Hematopoietic multipotent progenitor cell treated with erythropoietin and hydrocortisone succinate and interleukin-3 and kit ligand, for 15 days (in vitro differentiated cells): ENCODE measurements around the gene BRCC3.

Experiments used
- DNase-seq: peaks from one replicate; pipeline ENCODE4 v3.0.0-alpha.2; 2015; ENCODE audit warnings: low spot score

BRCC3 gene

DNA sequence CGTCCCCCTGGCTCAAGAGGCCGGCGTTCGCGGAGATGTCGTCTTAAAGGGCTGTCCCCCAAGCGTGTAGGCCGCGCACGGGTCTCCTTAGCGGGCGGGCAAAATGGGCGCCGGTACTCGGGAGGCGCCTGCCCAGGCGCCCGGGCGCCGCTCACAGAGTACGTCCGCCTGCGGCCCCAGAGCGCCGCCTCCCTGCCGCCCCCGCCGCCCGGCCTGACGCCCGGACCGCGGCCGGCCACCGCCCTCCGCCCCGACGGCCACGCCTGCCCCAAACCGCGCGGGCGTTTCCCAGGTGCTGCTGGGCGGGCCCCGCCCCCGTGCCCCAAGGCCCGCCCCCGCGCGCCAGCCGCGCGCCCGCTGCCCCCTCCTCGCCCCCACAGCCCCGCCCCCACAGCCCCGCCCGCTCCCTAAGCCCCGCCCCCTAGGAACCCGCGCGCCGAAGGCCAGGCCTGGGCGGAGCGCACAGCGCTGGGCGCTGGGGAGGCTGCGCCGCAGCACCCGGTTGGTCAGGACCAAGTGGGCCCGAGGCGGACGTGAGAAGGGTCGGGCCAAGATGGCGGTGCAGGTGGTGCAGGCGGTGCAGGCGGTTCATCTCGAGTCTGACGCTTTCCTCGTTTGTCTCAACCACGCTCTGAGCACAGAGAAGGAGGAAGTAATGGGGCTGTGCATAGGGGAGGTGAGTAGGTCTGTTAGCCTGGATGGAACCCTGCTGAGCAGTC is at the start of gene BRCC3, which contains the start of the genes CMC4 and MTCP1:
Gene BRCC3, plus strand, starts transcription at position 534 of the 719 bp plus-strand sequence. Its CDS starts 20 bp downstream, at position 554.
Gene CMC4, minus strand, starts transcription at position 162 of the 719 bp plus-strand sequence. CDS start 7,113 bp downstream, outside the sequence.
Gene MTCP1, minus strand, starts transcription at position 162 of the 719 bp plus-strand sequence. CDS start 5,126 bp downstream, outside the sequence.
- DNase-seq, result peak; percentile 82

GRCh38 chrX:155022585-155022984 is 48.7 kb upstream of the BRCC3 start, which contains the start of gene F8:
Gene F8, minus strand, starts transcription at chrX:155022723. Its CDS starts 171 bp downstream, at chrX:155022552.
- DNase-seq, result no peak

DNA sequence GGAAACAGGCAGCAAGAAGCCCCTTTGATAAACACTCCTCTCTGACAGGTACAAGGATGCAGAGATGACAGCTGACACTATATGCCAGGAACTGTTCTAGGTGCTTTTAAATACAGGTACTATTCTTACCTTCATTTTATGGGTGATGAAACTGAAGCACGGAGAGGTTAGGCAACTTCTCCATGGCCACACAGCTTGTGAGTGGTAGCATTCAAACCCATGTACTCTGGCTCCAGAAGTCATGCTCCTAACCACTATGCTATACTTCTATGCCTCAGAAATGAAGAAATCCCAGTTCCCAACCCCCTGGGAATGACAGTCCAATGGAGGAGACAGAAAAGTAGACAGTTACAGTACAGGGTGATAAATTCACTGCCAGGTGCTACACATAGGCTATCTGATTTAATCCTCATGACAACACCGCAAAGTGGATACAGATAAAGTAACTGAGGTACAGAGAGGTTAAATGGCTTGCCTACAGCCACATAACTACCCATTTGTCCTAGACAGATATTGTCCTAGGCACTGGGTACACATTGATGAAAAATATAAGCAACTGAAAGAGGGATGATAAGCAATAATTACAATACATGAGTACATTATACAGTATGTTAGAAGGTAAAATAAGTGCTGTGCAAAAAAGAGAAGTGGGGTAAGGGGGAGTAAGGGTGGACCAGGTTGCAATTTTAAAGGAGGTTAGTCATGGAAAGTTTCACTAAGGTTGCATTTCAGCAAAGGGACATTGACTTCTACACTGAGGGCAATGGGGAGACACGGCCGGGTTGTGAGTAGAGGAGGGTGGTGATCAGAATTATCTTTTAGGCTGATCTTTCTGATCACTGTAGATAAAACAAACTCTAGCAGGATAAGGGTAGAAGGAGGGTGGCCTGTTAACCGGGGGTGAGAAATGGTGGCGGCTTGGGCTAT is 47.1 kb upstream of the BRCC3 start:
- DNase-seq, result no peak

GRCh38 chrX:155026420-155026726 is 44.9 kb upstream of the BRCC3 start:
- DNase-seq, result no peak

DNA sequence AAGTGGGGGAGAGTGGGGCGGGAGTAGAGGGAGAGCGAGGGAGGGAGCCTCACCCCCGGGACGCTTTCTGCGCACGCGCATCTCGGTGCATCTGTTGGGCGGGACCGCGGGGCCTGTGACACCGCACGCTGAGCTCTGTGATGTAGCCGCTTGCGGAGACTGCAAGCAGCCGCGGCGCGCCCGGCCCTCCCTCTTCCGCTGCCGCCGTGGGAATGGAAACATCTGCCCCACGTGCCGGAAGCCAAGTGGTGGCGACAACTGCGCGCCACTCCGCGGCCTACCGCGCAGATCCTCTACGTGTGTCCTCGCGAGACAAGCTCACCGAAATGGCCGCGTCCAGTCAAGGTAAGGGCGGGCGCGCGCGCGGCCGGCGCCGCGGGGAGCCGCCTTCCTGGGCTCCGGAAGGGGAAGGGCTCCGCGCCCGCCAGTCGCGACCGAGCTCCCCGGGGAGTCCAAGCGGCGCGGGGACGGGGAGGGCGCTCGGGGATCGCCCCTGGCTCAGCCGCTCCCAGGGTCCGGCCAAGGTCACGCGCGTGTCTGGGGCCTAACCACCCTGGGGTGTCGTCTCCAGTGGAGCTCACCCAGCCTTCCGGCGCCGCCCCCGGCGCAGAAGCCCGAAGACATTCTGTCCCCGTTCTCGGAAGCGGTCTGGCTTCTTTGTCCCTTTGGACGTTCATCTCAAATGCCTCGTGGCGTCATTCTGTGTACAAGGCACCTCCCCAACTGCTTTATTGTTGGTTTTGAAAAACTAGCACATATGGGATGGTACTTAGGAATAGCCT is 44.4 kb upstream of the BRCC3 start, which contains the start of gene FUNDC2:
Gene FUNDC2, plus strand, starts transcription at position 118 of the 782 bp plus-strand sequence. Its CDS starts 95 bp downstream, at position 213.
- peak; percentile 92 for DNase-seq

DNA sequence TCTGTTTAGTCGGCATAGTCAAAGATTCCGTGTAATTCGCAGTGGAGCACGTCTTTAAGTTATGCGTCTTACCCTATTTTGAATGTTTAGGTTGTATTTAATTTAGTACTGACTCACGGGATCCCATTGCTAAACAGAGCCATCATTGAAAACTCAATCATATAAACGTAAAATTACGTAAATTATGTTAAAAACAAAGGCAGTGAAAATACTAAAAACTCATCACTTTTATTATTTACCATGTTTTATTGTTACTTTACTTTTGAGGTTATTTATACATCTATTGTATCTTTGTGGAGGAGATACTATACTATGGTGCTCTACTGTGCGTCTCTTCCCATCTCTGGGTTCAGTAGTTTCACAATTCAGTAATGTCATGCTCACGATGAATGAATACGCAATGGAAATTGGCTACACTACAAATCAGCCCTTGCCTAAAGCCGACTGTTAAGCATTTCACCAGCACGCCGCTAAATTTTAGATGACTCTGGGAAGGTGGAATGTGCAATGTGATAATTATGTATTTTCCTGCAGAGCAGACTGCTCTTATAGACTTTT is 43.7 kb upstream of the BRCC3 start:
- DNase-seq, result peak; percentile 57

DNA sequence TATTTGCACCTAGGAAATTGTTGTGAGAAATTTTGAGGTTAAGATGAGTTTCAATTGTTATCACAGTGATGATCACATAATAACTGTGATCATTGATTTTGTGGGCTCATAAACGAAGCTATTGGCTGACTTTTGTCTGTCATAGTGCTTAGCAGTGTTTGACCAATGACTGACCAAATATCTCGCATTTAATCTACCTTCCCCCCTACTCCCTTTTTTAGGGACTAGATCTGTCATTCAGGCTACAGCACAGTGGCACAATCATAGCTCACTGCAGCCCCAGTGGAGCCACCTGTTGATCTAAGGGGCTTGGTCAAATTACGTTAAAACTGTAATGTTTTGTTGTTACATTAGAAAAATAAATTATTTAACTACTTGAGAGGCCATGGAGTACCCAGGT is 43.2 kb upstream of the BRCC3 start:
- no peak for DNase-seq

GRCh38 chrX:155028877-155029291 is 42.4 kb upstream of the BRCC3 start:
- no peak for DNase-seq

DNA sequence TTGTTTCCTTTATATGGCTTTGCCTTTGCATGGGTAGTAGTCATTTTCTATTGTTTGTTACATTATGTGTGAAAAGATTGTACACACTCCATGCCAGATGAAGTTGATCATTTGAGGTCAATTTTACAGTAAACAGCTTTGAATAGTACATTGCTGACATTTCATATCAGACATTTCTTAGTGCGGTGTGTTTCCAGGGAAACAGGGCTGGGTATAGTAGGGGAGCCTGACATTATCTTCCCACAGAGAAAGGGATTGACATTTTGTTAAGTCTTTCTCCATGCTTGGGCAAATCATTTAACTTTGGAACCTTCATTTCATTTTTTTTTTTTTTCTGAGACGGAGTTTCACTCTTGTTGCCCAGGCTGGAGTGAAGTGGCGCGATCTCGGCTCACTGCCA is 39.7 kb upstream of the BRCC3 start:
- no peak for DNase-seq

DNA sequence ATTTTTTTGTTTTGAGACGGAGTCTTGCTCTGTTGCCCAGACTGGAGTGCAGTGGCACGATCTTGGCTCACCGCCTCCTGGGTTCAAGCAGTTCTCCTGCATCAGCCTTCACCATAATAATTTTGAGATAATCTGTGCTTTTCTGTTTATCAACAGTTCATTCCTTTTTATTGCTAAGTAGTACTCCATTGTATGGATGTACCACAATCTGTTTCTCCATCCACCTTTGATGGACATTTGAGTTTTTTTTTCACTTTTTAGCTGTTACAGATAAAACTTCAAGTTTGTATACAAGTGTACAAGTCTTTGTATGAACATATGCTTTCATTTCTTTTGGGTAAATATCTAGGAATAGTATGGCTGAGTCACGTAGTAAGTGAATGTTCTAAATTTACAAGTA is 35.6 kb upstream of the BRCC3 start:
- no peak for DNase-seq

- DNase-seq, result no peak
Observed at GRCh38 chrX:155046129-155046810, 25.0 kb upstream of the BRCC3 start.

GRCh38 chrX:155046811-155047528 is 24.3 kb upstream of the BRCC3 start:
- DNase-seq, result no peak

GRCh38 chrX:155048977-155049619 is 22.2 kb upstream of the BRCC3 start:
- DNase-seq, result peak; percentile 59

GRCh38 chrX:155052738-155053498 is 18.4 kb upstream of the BRCC3 start:
- no peak for DNase-seq

DNA sequence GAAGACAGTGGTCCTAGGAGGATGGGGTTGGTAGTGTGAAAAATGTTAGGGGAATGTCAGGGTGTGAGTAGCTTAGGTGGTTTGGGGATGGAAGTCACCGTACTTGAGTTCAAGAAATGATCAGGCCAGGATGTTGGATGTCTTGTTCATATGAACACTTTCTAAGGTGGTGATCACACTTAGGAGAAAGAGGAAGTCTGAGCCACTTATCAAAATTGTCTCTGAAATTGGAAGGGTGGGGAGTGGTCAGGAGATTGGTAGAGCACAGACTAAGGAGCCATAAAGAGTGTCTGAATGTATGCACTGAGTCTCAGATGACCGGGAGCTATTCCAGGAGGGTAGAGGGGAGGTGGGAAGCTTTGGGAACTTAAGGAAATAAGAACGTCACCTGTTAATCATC is 17.7 kb upstream of the BRCC3 start:
- no peak for DNase-seq

GRCh38 chrX:155054255-155054654 is 17.1 kb upstream of the BRCC3 start:
- no peak for DNase-seq

DNA sequence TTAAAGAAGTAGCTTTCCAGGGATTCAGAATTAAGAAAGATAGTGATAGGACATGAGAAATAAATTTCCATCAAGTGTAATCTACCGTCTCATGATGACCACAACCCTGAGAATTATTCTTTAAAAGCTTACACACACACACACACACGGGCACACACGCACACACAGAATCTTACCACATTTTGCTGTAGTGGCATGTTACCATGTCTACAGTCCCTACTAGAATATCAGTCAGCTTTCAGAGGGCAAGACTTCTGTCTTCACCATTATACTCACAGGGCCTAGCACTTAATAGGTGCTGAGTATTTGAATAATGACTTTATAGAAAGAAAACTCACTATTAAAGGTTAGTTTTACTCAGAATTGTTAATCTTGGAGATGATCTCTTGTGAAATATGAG is 15.8 kb upstream of the BRCC3 start:
- no peak for DNase-seq

- no peak for DNase-seq
Observed at GRCh38 chrX:155056471-155056870, 14.8 kb upstream of the BRCC3 start.
